ENCODE data around the gene BANK1.

DNA sequence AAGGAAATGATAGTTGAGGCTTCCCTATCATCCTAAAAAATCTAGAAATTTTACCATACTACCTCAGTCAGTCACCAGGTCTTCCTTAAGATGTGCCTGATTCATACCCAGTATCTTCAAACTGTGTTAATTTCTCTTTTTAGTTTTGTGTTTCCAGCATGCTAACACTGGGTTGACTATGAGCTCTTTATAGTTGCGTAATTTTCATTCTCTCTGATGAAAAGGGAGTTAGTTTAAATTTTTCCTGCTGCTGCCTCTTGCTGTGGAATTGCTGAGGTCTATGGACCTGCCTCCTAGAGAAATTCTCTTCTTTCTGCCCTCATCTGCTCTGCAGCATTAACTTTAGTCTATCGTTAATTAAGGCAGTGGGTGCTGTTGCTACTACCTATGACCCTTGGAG lies 66.6 kb downstream of the BANK1 start:
- TF ChIP-seq EZH2 (IDR thresholded peaks at IDR 0.05) = no peak
- TF ChIP-seq, protein P1, sequence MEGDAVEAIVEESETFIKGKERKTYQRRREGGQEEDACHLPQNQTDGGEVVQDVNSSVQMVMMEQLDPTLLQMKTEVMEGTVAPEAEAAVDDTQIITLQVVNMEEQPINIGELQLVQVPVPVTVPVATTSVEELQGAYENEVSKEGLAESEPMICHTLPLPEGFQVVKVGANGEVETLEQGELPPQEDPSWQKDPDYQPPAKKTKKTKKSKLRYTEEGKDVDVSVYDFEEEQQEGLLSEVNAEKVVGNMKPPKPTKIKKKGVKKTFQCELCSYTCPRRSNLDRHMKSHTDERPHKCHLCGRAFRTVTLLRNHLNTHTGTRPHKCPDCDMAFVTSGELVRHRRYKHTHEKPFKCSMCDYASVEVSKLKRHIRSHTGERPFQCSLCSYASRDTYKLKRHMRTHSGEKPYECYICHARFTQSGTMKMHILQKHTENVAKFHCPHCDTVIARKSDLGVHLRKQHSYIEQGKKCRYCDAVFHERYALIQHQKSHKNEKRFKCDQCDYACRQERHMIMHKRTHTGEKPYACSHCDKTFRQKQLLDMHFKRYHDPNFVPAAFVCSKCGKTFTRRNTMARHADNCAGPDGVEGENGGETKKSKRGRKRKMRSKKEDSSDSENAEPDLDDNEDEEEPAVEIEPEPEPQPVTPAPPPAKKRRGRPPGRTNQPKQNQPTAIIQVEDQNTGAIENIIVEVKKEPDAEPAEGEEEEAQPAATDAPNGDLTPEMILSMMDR (IDR thresholded peaks at IDR 0.05) = no peak
